Hepatocyte (in vitro differentiated cells): ENCODE results near the gene EGR1.

Experiments used
- CTCF ChIP-seq: fragments of 200-600 bp; sonication (generic); IDR thresholded peaks from 2 replicates; pipeline ENCODE4 v1.5.1; 2016; ENCODE audit warnings: antibody characterized with exemption, mild to moderate bottlenecking; ENCODE audit not compliant: poor library complexity
- EZH2 ChIP-seq: fragments of 200-600 bp; sonication (generic); IDR thresholded peaks from 2 replicates; pipeline ENCODE4 v1.6.1; 2016; ENCODE audit warnings: antibody characterized with exemption, mild to moderate bottlenecking, borderline replicate concordance
- EZH2phosphoT487 ChIP-seq: fragments of 200-600 bp; sonication (generic); IDR thresholded peaks from one replicate; pipeline ENCODE4 v1.6.1; 2018; ENCODE audit warnings: antibody characterized with exemption, mild to moderate bottlenecking, low read depth, moderate library complexity; ENCODE audit not compliant: unreplicated experiment, severe bottlenecking

GRCh38 chr5:138438724-138439476 is 26.4 kb upstream of the EGR1 start, which contains the start of gene REEP2:
- TF ChIP-seq CTCF (no peak), EZH2 (no peak), EZH2phosphoT487 (no peak)
